ENCODE results near the gene PTPRO.

PTPRO gene

GRCh38 chr12:15458008-15458407, 135.7 kb downstream of the PTPRO start:
- no peak for FAIRE-seq

GRCh38 chr12:15468911-15469310, 146.6 kb downstream of the PTPRO start:
- FAIRE-seq = no peak

GRCh38 chr12:15469356-15469755, 147.0 kb downstream of the PTPRO start:
- no peak for FAIRE-seq

GRCh38 chr12:15472036-15472435, 149.7 kb downstream of the PTPRO start:
- FAIRE-seq = no peak

GRCh38 chr12:15474766-15475165, 152.5 kb downstream of the PTPRO start:
- no peak for FAIRE-seq

- FAIRE-seq = no peak
Measured at GRCh38 chr12:15477761-15478160, 155.5 kb downstream of the PTPRO start.

GRCh38 chr12:15481846-15482245, 159.5 kb downstream of the PTPRO start:
- no peak for FAIRE-seq

GRCh38 chr12:15485466-15485865, 163.2 kb downstream of the PTPRO start:
- FAIRE-seq = no peak

GRCh38 chr12:15486859-15487258, 164.6 kb downstream of the PTPRO start:
- FAIRE-seq = no peak

- FAIRE-seq = no peak
Measured at GRCh38 chr12:15488481-15488880, 166.2 kb downstream of the PTPRO start.

- FAIRE-seq = no peak
Measured at GRCh38 chr12:15494329-15495046, 172.2 kb downstream of the PTPRO start.

GRCh38 chr12:15495746-15496145, 173.4 kb downstream of the PTPRO start:
- no peak for FAIRE-seq

- FAIRE-seq = no peak
Measured at GRCh38 chr12:15496738-15497137, 174.4 kb downstream of the PTPRO start.

GRCh38 chr12:15497671-15498292, 175.5 kb downstream of the PTPRO start:
- no peak for FAIRE-seq

GRCh38 chr12:15502211-15502610, 179.9 kb downstream of the PTPRO start:
- no peak for FAIRE-seq

- FAIRE-seq = no peak
Measured at GRCh38 chr12:15505616-15506015, 183.3 kb downstream of the PTPRO start.

- FAIRE-seq = no peak
Measured at GRCh38 chr12:15515010-15515409, 192.7 kb downstream of the PTPRO start.

GRCh38 chr12:15520083-15520482, 197.8 kb downstream of the PTPRO start:
- FAIRE-seq = no peak

- FAIRE-seq = no peak
Measured at GRCh38 chr12:15520844-15521243, 198.5 kb downstream of the PTPRO start.

GRCh38 chr12:15522574-15523187, 200.4 kb downstream of the PTPRO start:
- no peak for FAIRE-seq

GRCh38 chr12:15525441-15525840, 203.1 kb downstream of the PTPRO start:
- no peak for FAIRE-seq

- no peak for FAIRE-seq
Measured at GRCh38 chr12:15526033-15526432, 203.7 kb downstream of the PTPRO start.

- FAIRE-seq = no peak
Measured at GRCh38 chr12:15527201-15528080, 205.1 kb downstream of the PTPRO start.
